Adrenal gland (tissue), 19 donors: ENCODE results near the gene FAM236C. TPM values are rescaled to one million over a fixed set of nuclear protein-coding genes. Genes with fewer than 3 reads are reported as not detected.
"Not testable (repeated sequence)": the region's sequence is repeated elsewhere in the genome, so short reads cannot be mapped to it uniquely, and the experiment has no call there.

Experiments used
- DNase-seq, 7 donors: peaks; one replicate each; pipeline ENCODE4 v3.0.0-alpha.2; 2019 to 2020
- H3K27ac ChIP-seq, 5 donors: fragments of 200-600 bp; sonication (generic) in 4 of 5; 1 replicate in 3 of 5; 2 replicates in 2 of 5; pipeline versions ENCODE4 v1.5.1 to v1.8.0; 2016 to 2020; ENCODE audit warnings: mild to moderate bottlenecking in 1 of 5
- H3K27me3 ChIP-seq: fragments of 200-600 bp; 2 replicates; pipeline ENCODE4 v1.8.0; 2021
- H3K36me3 ChIP-seq, 2 donors: fragments of 200-600 bp; replicated peaks in 1 of 2; 1 replicate in 1 of 2; 2 replicates in 1 of 2; pipeline versions ENCODE4 v1.5.1 to v1.8.0; 2018 to 2022
- H3K4me1 ChIP-seq, 2 donors: fragments of 200-600 bp; replicated peaks in 1 of 2; 1 replicate in 1 of 2; 2 replicates in 1 of 2; pipeline versions ENCODE4 v1.5.1 to v1.8.0; 2018 to 2021
- H3K4me3 ChIP-seq, 4 donors: fragments of 200-600 bp; sonication (generic) in 3 of 4; one replicate each; pipeline ENCODE4 v1.5.1; 2016 to 2018
- H3K9me3 ChIP-seq, 3 donors: fragments of 200-600 bp; sonication (generic) in 1 of 3; replicated peaks in 1 of 3; 1 replicate in 2 of 3; 2 replicates in 1 of 3; pipeline versions ENCODE4 v1.5.1 to v1.8.0; 2016 to 2021
- WGBS, 4 donors: extraction: QIAGEN DNeasy Blood & Tissue Kit in 2 of 4; methylation state at CpG; one replicate each; pipeline versions ENCODE4 v1.1.5 to v1.1.7; 2013 to 2017; 5-methylcytosine and 5-hydroxymethylcytosine counted together
- intact Hi-C, 2 donors: fragments of 100-400 bp; cut with DNase I; formaldehyde crosslinking; loops; one replicate each; pipeline versions ENCODE4 v1.14.1 to v1.15.0; 2022 to 2023
- long read RNA-seq, 10 donors: library from polyadenylated mRNA in 3 of 10; unstranded in 2 of 10; stranded (forward) in 1 of 10; transcript quantifications; one replicate each; pipeline ENCODE4 v2.0.0 and lab custom pipeline, GENCODE V29; 2021 to 2026
- polyA plus RNA-seq, 3 donors: library from polyadenylated mRNA; stranded (reverse); fragments of 200-250 nt in 2 of 3; fragments of 350-450 nt in 1 of 3; fragmentation: Illumina TruSeq in 1 of 3; extraction: RNeasy Lipid Tissue Mini Kit (QIAGEN cat#74804) in 1 of 3; gene quantifications; one replicate each; pipeline ENCODE4 v1.2.3, GENCODE V29; 2013 to 2014
- total RNA-seq, 9 donors: library from RNA; depleted of rRNA in 4 of 9; stranded (reverse); fragments of >200 nt in 4 of 9; fragments of 120-200 nt in 1 of 9; fragmentation: NEBNext Ultra II Directional in 1 of 9; extraction: Animal tissue kit (Norgen Biotek cat#: 25700) in 1 of 9; gene quantifications; one replicate each; pipeline versions ENCODE4 v1.1.0 to v1.2.4, GENCODE V29; 2013 to 2023
- donor health status: healthy with polysubstance abuse.
- donor health status: Bipolar disorder and iron deficiency.
- donor health status: DM: yes; HTN: yes; CAD: no.
- donor health status: DM: no; HTN: no; CAD: no.
- donor health status: DM: no; HTN: no; CAD: no.
- donor health status: DM: yes; HTN: yes; CAD: no.

FAM236C gene
- total RNA-seq: not detected
- polyA plus RNA-seq: not detected
- long read RNA-seq, donor 1: 0 reads
- long read RNA-seq, donor 2: 0 reads
- long read RNA-seq, donor 3: 0 reads
- long read RNA-seq, donor 4: 0 reads
- long read RNA-seq, donor 5: 0 reads
- long read RNA-seq, donor 6: 0 reads
- long read RNA-seq, donor 7: 0 reads
- long read RNA-seq, donor 8: 0 reads
- long read RNA-seq, donor 9: 0 reads
- long read RNA-seq, donor 10: 0 reads

DNA sequence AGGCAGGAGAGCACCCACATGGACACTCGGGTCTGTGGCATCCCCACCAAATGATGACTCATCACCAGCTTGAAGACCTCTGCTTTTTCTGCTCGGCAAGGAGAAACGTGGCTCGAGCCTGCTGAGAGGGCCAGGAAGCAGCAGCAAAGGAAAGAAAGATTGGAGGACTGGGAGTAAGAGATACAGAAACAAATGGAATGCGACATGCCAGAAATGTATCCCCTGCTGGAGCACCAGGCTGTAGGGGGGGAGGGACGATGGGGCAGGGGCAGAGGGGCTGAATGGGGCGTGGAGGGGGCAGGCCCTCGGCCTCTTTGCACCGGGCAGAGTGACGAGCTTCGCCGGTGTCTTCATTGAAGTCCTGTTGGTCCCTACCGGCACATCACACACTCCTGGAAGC is at the start of gene FAM236C:
Gene FAM236C (plus strand): TSS at position 301 of the 400 bp plus-strand sequence. CDS start 100 bp downstream, outside the sequence.
- intact Hi-C loops, H3K27me3 ChIP-seq, DNase-seq, H3K36me3 ChIP-seq, H3K4me3 ChIP-seq, H3K9me3 ChIP-seq, H3K4me1 ChIP-seq, H3K27ac ChIP-seq: not testable (repeated sequence)
- WGBS, 4 donors: no CpG with 5 or more reads among the region's 13 CpGs

DNA sequence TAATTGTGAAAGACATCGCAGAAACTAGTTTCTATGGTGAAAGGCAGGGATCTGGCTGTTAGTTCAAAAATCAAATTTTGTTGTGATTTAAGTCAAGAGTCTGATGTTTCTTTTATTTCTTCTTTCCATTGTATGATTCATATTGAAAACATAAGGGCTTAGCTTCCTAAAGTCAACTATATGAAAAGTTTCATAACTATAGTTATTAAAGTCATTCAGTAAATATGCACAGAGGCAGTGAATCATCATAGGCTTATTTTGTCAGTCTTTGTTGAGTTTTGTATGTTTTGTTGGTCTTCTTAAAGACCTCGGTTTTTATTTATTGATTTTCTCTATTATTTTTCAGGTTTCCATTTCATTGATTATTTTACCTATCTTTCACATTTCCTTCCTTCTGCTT is 29.5 kb upstream of the FAM236C start:
- H3K36me3 ChIP-seq, H3K27me3 ChIP-seq, H3K4me3 ChIP-seq, H3K9me3 ChIP-seq, DNase-seq, H3K4me1 ChIP-seq, H3K27ac ChIP-seq, intact Hi-C loops: not testable (repeated sequence)
- WGBS, 4 donors: no CpG with 5 or more reads among the region's 2 CpGs

DNA sequence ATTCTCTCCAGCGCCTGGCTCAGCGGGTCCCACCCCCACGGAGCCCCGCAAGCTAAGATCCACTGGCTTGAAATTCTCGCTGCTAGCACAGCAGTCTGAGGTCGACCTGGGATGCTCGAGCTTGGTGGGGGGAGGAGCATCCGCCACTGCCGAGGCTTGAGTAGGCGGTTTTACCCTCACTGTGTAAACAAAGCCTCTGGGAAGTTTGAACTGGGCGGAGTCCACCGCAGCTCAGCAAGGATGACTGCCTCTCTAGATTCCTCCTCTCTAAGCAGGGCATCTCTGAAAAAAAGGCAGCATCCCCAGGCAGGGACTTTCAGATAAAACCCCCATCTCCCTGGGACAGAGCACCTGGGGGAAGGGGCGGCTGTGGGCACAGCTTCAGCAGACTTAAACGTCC is 22.7 kb upstream of the FAM236C start:
- H3K4me1 ChIP-seq, intact Hi-C loops, H3K36me3 ChIP-seq, H3K4me3 ChIP-seq, DNase-seq, H3K9me3 ChIP-seq, H3K27ac ChIP-seq, H3K27me3 ChIP-seq: not testable (repeated sequence)
- no CpG with 5 or more reads among the region's 14 CpGs for WGBS, 4 donors

DNA sequence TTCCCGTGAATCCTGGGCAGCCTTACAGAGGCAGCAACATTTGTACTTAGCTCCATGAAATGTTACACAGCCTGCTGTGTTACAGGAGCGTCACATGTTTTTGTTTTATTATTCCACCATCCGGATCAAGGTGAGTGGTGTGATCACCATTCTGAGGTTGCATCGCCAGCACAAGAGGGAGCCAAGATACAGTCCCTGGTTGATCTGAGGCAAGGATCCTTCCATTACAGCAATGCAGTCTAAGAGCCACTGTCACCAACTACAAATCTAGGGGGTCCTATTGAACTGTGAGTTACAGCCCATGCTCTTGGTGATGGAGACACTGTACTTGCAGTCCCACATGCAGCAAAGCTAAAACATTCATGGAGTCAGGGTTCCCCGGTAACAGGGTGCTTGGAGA is 3.7 kb downstream of the FAM236C start:
- H3K9me3 ChIP-seq, H3K36me3 ChIP-seq, DNase-seq, H3K4me1 ChIP-seq, H3K27ac ChIP-seq, H3K27me3 ChIP-seq, H3K4me3 ChIP-seq, intact Hi-C loops: not testable (repeated sequence)
- 68 to 82% (median 76%) methylated on average over 3 of the region's 5 CpGs; no CpG with 5 or more reads in 1 of the 4 donors for WGBS, 4 donors

DNA sequence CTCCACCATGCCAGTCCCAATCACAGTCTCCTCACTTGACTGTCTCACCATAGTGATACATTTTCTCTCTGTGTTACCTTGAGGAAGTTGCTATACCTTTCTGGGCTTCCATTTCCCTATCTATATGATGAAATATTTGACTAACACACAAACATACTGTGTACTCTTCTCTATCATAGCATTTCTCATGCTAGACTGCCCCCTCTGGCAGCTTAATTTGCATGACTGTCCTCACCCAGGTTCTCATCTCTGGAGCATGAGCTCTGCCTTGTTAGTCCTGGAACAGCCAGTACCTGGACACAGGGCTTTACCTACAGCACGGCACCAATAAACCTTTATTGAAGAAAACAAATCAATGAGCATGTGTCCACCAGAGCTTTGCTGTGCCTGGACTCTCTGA is 19.9 kb downstream of the FAM236C start:
- no CpG with 5 or more reads among the region's 1 CpG for WGBS, 4 donors

DNA sequence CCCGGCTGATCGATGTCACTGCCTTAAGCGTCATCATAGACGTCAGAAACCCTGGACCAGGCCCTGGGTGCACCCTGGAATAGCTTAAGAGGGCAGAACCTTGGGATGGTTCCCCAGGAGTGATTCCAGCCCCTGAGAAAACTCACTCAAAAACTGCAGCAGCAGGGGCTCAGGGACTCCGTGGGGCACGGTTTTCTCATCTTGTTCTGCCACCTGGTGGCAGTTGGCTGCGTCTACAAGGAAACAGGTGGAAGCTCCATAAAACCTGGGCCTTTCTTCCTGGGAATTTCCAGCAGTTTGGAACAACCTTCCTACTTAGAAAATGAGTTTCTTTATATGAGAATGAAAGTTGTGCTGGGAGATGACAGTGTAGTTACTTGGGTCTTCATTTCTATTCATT is 24.0 kb downstream of the FAM236C start:
- H3K4me3 ChIP-seq, H3K27ac ChIP-seq, intact Hi-C loops, H3K9me3 ChIP-seq, H3K4me1 ChIP-seq, DNase-seq, H3K36me3 ChIP-seq, H3K27me3 ChIP-seq: not testable (repeated sequence)
- WGBS, 4 donors: no CpG with 5 or more reads among the region's 7 CpGs

More for the DNA sequence above, 19.9 kb downstream of the FAM236C start:
- intact Hi-C loops, DNase-seq, H3K36me3 ChIP-seq, H3K9me3 ChIP-seq, H3K4me1 ChIP-seq, H3K27me3 ChIP-seq, H3K27ac ChIP-seq, H3K4me3 ChIP-seq: not testable (repeated sequence)

DNA sequence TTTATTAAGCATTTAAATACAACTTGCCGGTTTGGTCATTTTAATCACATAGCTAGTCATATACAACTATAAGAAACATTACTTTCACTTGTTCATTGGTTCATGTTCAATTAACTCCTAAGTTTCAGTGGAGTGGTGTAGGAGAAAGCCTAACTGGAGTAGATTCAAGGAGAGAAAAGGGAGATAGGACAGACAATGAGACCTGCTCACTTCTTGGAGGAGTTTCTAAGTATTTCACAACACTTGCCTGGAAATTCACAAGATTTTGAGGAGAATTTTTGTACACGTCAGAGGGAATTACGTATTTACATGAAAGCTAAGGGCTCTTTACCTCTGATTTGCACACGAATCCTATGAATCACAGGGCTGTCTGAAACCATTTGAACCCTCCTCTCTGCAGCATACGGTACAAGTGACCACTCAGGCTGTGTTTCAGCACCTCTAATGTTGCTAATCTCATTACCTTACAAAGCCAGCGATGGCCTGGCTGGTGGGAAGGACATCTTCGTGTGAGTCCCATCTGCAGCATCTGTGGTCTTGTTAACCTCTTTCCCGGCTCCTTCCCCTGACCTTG is 24.6 kb downstream of the FAM236C start:
- WGBS, 4 donors: no CpG with 5 or more reads among the region's 8 CpGs
- H3K36me3 ChIP-seq, H3K9me3 ChIP-seq, H3K4me1 ChIP-seq, DNase-seq, H3K27ac ChIP-seq, H3K27me3 ChIP-seq, H3K4me3 ChIP-seq, intact Hi-C loops: not testable (repeated sequence)

DNA sequence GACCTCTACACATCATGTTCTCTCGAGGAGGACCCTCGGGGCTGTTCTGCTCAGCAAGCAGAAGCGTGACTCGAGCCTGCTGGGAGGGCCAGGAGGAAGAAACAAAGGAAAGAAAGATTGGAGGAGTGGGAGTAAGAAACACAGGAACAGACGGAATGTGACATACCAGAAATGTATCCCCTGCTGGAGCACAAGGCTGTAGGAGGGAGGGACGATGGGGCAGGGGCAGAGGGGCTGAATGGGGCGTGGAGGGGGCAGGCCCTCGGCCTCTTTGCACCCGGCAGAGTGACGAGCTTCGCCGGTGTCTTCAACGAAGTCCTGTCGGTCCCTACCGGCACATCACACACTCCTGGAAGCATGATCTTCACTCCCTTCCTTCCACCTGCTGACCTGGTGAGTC is 25.5 kb downstream of the FAM236C start, which contains the start of gene FAM236A:
Gene FAM236A (plus strand): TSS at position 301 of the 400 bp plus-strand sequence. CDS start 57 bp downstream, at position 358.
- H3K27ac ChIP-seq, H3K4me1 ChIP-seq, intact Hi-C loops, H3K27me3 ChIP-seq, DNase-seq, H3K36me3 ChIP-seq, H3K4me3 ChIP-seq, H3K9me3 ChIP-seq: not testable (repeated sequence)
- no CpG with 5 or more reads among the region's 15 CpGs for WGBS, 4 donors

DNA sequence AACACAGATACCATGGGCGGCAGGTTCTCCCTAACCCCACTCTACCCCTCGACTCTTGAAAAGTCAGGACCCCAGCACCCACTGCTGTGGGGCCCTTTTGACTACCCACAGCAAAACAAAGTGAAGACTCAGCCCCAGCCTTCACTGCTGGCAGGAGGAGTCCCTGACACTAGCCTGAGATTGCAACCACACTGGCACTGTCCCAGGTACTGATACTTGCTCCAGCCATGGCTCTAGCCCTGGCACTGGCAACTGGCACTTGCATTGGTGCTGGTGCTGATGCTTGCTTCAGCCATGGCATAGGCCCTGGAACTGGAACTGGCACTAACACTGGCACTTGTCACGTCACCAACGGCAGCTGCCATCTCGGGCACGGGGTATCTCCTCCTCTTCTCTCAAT is 29.9 kb downstream of the FAM236C start:
- H3K4me1 ChIP-seq, H3K36me3 ChIP-seq, H3K9me3 ChIP-seq, intact Hi-C loops, H3K27me3 ChIP-seq, DNase-seq, H3K27ac ChIP-seq, H3K4me3 ChIP-seq: not testable (repeated sequence)
- no CpG with 5 or more reads among the region's 6 CpGs for WGBS, 4 donors

DNA sequence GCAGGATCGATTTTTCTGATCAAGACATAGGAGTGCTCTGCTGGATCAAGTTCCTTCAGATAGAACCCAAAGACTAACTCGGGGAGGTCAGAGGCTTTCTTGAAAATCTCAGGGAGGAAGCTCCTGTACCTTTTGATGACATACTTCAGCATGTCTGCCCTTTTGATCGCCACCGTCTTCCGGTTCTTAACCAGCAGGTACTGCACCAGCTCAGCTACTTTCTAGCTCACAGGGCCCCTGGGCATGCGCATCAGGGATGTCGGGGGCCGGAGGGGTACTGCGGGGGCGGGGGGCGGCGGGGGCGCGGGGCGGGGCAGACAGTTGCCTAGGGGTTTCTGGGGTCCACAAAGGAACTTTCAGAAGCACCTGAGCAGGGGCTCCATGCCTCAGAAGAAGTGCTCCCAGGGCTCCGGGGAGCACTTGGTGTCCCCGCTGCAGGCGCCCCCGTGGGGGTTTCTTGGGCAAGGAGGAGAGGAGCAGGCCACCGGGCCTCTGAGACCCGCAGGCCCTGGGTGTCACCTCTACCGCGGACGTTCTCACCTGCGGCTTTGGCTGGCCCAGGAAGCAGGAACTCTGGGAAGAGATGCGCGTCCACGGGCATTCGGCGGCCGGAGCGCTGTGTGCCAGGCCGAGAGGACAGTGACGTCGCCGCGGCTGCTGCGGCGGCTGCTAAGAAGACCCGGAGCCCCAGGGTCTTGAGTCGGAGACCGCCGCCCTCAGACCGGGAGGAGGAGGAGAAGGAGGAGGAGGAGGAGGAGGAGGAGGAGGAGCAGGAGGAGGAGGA is 30.8 kb downstream of the FAM236C start:
- DNase-seq, H3K36me3 ChIP-seq, H3K9me3 ChIP-seq, H3K27ac ChIP-seq, H3K4me1 ChIP-seq, intact Hi-C loops, H3K27me3 ChIP-seq, H3K4me3 ChIP-seq: not testable (repeated sequence)
- WGBS, 4 donors: no CpG with 5 or more reads among the region's 44 CpGs

DNA sequence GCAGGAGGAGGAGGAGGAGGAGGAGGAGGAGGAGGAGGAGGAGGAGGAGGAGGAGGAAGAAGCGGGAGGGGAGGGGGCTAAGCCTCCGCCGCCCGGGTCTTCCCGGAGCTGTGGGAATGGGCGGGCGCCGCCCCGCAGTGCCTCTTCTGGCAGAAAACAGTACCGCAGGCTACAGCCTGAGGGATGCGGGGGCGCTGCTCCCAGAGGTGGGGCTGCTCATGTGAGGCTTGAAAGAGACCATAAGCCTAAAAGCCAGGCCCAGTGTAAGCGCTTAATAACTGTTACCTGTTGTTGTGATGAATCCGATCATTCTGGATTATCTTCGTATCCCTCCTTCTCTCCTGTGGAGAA is 31.4 kb downstream of the FAM236C start, which contains the start of gene DMRTC1:
Gene DMRTC1 (minus strand): TSS at position 19 of the 351 bp plus-strand sequence. CDS start 68,143 bp downstream, outside the sequence.
- H3K36me3 ChIP-seq, H3K4me3 ChIP-seq, intact Hi-C loops, H3K4me1 ChIP-seq, DNase-seq, H3K27me3 ChIP-seq, H3K9me3 ChIP-seq, H3K27ac ChIP-seq: not testable (repeated sequence)
- no CpG with 5 or more reads among the region's 15 CpGs for WGBS, 4 donors
